Myometrial cell (primary cell): Measurements from ENCODE around the gene C2orf49. TPM values are rescaled to one million over a fixed set of nuclear protein-coding genes. Genes with fewer than 3 reads are reported as not detected.

ENCODE experiments used
- total RNA-seq: library from RNA; depleted of rRNA; stranded (reverse); fragments of >200 nt; gene quantifications from 2 replicates; pipeline ENCODE4 v1.2.3, GENCODE V29; 2015

C2orf49 gene
- total RNA-seq, result 9.2 and 9.9 TPM in 2 replicates

GRCh38 chr2:105337122-105338019, at the start of gene C2orf49:
Gene C2orf49, plus strand, starts transcription at chr2:105337540. Its CDS starts 48 bp downstream, at chr2:105337588.

GRCh38 chr2:105329561-105330495, 7.5 kb upstream of the C2orf49 start, which contains the start of gene TGFBRAP1:
Gene TGFBRAP1, minus strand, starts transcription at chr2:105329735. Its CDS starts 21,434 bp downstream, at chr2:105308301.

DNA sequence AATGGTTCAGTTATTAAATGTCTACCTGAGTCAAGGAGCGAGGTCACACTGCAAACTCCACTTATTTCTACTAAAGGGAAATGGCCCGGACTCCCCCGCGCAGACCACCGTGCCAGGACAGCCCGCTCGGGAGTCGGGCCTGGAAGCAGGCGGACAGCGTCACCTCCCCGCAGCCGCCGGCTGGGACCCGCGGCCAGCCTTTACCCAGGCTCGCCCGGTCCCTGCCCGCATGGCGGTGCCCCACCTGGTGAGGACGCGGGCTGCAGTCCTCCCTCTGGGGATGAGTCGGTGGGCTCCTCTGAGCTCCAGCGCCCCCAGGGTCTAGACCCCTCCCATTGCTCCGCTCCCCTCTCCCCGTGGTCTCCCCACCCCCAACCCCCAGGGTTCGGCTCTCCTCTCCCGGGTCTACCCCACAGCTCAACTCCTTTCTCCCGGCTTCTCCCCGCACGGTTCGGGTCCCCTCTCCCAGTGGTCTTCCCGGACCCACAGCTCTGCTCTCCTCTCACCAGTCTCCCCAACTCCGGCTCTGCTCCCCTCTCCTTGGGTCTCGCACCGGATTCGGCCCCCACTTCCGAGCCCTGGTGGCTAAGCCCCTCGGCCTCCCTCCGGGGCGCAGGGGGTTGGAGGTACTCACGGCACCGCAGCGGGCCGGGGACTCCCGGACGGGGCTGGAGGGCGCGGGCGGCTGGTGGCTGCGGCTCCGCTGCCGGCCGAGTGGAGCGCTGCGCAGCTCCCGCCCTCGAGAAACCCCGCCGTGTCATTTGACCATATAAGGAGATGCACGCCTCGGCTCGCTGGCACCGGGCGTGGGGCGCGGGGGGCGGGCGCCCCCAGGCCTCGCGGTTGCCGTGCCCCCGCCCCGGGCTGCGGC, 61.2 kb downstream of the C2orf49 start, which contains the start of gene FHL2:
Gene FHL2, minus strand, starts transcription at position 716 of the 871 bp plus-strand sequence. CDS start 12,535 bp downstream, outside the sequence.

Other genes with a start within 250 kb of the C2orf49 start
- not detected in 2 replicates for gene GPR45, start 95.8 kb upstream of the C2orf49 start, total RNA-seq
- 11.5 and 11.9 TPM in 2 replicates for gene TGFBRAP1, start 7.8 kb upstream of the C2orf49 start, total RNA-seq
- 279 and 288 TPM in 2 replicates for gene FHL2, start 61.5 kb downstream of the C2orf49 start, total RNA-seq